Mucosa of gallbladder (tissue), 1 donor: ENCODE data around the gene TAS2R5. TPM values are rescaled to one million over a fixed set of nuclear protein-coding genes. Genes with fewer than 3 reads are reported as not detected.

ENCODE experiments used
- total RNA-seq: library from RNA; stranded (reverse); gene quantifications from one replicate; pipeline ENCODE4 v1.2.1, GENCODE V29; 2021
- donor health status: DM: no; HTN: no; CAD: no.

TAS2R5 gene
- total RNA-seq, 1 donor from 2014 or later = 1.2 TPM

Other genes starting within 250 kb of the TAS2R5 start
- 20.7 TPM for gene AGK, start 238.8 kb upstream of the TAS2R5 start, total RNA-seq
- 23.0 TPM for gene DENND11, start 88.1 kb upstream of the TAS2R5 start, total RNA-seq
- not detected for gene WEE2, start 81.9 kb upstream of the TAS2R5 start, total RNA-seq
- gene SSBP1, start 51.9 kb upstream of the TAS2R5 start, total RNA-seq = 67.9 TPM
- 1.5 TPM for gene TAS2R3, start 26.1 kb upstream of the TAS2R5 start, total RNA-seq
- gene TAS2R4, start 13.5 kb upstream of the TAS2R5 start, total RNA-seq = 1.0 TPM
- gene PRSS37, start 51.3 kb downstream of the TAS2R5 start, total RNA-seq = not detected
- gene OR9A4, start 126.2 kb downstream of the TAS2R5 start, total RNA-seq = not detected
- gene CLEC5A, start 156.8 kb downstream of the TAS2R5 start, total RNA-seq = 11.6 TPM
- not detected for gene TAS2R38, start 183.6 kb downstream of the TAS2R5 start, total RNA-seq
- gene MGAM, start 205.7 kb downstream of the TAS2R5 start, total RNA-seq = 0.78 TPM